T-helper 2 cell treated with Interferon-gamma antibody and Interleukin-4, amounts not matched to agents 5 μg/mL and 100 μg/mL, for 36 hours (primary cell): ENCODE measurements around the gene ATP11A.
"Not testable (repeated sequence)": the region's sequence is repeated elsewhere in the genome, so short reads cannot be mapped to it uniquely, and the experiment has no call there.

ENCODE experiments used
- DNase-seq: peaks from one replicate; pipeline ENCODE4 v3.0.0; 2021; ENCODE audit warnings: low spot score
- H3K27ac Mint-ChIP-seq: one replicate; pipeline ENCODE4 v1.8.0; 2021; ENCODE audit warnings: mild to moderate bottlenecking, mixed read lengths
- H3K27me3 Mint-ChIP-seq: one replicate; pipeline ENCODE4 v1.8.0; 2021; ENCODE audit warnings: low read depth, mixed read lengths
- H3K36me3 Mint-ChIP-seq: one replicate; pipeline ENCODE4 v1.8.0; 2021; ENCODE audit warnings: low read depth, mixed read lengths
- H3K4me1 Mint-ChIP-seq: one replicate; pipeline ENCODE4 v1.8.0; 2021; ENCODE audit warnings: low read depth, mixed read lengths
- H3K4me3 Mint-ChIP-seq: one replicate; pipeline ENCODE4 v1.8.0; 2022; ENCODE audit warnings: mild to moderate bottlenecking, moderate library complexity, mixed read lengths
- H3K9me3 Mint-ChIP-seq: one replicate; pipeline ENCODE4 v1.8.0; 2021; ENCODE audit warnings: mixed read lengths

ATP11A gene

DNA sequence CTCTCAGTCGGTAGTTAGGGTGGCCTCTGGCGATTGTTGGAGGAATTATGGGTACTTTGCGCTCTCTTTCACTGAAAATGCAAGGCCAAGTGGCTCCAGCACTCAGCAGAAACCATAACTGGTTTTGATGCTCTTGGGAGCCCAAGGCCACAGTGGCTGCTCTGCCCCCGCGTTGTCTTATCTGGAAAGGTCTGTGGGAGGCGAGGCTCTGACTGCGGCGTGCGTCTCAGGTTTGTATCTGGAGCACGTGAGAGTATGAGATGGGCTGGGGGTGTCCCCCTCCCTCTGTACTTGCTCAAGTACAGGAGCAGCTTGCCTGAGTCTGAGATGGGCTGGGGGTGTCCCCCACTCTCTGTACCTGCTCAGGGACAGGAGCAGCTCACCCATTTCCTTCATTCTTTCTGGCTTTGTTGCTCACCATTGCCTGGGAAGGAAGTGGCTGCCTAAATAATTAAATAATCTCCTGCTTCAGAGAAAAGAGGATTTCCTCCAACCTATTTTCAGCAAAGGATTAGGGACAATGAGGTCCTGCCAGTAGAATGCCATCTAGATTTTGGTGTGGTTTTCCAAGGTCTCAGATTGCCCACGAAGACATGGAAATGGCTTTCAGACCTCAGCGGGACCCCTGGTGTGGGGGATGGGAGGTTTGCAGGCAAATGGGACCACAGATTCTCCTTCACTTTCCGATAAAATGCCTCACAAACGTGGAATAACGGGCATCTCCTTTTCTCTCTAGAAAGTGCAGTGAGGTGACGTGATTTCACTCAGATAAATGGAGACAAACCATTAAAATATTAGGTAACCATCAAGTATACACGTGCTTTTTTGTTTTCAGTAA, 14.7 kb downstream of the ATP11A start:
- Mint-ChIP-seq H3K27me3 (no peaks in the 10 kb centered on the region), H3K9me3 (no peaks in the 10 kb centered on the region), H3K4me1 (peaks cover 14% of the 10 kb centered on the region), H3K27ac (no peak overlapping the region), H3K36me3 (no peaks in the 10 kb centered on the region), H3K4me3 (no peak overlapping the region)
- no peak for DNase-seq

DNA sequence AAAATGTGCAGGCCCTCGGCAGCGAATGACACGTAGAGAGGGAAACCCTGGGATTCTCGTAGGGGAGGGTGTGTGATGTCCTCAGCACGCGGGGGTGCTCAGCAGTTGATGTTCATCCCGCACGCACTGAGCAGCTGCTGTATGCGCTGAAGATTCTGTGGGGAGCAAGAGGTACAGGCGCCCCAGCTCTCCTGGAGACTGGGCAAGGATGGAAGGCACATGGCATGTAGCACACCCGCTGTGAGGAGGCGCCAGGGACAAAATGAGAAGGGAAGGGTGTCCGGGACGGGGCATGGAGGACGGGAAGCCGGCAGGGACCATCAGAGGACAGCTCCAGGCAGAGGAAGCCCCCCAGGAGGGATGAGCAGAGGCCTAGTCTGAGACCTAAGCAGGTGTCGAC, 15.4 kb downstream of the ATP11A start:
- Mint-ChIP-seq H3K36me3 (no peaks in the 10 kb centered on the region), H3K27ac (no peak overlapping the region), H3K4me1 (peaks cover 14% of the 10 kb centered on the region), H3K9me3 (no peaks in the 10 kb centered on the region), H3K4me3 (no peak overlapping the region), H3K27me3 (no peaks in the 10 kb centered on the region)
- DNase-seq = no peak

DNA sequence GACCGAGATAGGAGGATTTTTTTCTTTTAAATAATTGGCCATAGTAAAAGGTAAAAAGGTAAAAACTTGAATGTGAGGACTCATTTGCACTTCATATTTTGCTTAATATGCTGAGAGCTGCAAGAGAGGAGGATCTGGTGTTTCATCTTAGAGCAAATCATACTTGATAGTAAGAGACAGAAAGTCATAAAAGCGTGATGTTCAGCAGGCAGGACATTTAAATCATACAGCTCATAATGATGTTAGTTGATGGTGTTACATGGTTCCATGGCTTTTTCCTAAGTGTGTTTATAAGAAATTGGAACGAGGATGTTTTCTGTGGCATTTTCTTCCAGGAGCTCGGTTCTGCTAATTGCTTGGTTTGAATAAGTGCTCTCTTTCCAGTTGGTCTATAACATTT, 16.3 kb downstream of the ATP11A start:
- no peaks in the 10 kb centered on the region for H3K36me3 Mint-ChIP-seq
- H3K27me3 Mint-ChIP-seq = no peaks in the 10 kb centered on the region
- H3K9me3 Mint-ChIP-seq = no peaks in the 10 kb centered on the region
- no peak for DNase-seq
- no peak overlapping the region for H3K27ac Mint-ChIP-seq
- H3K4me1 Mint-ChIP-seq = peaks cover 14% of the 10 kb centered on the region
- H3K4me3 Mint-ChIP-seq = no peak overlapping the region

- H3K4me3 Mint-ChIP-seq = no peak overlapping the region
- no peaks in the 10 kb centered on the region for H3K36me3 Mint-ChIP-seq
- no peaks in the 10 kb centered on the region for H3K27me3 Mint-ChIP-seq
- H3K4me1 Mint-ChIP-seq = peaks cover 6% of the 10 kb centered on the region
- no peak for DNase-seq
- H3K27ac Mint-ChIP-seq = no peak overlapping the region
- H3K9me3 Mint-ChIP-seq = no peaks in the 10 kb centered on the region
Observed at GRCh38 chr13:112708560-112709240, 18.9 kb downstream of the ATP11A start.

DNA sequence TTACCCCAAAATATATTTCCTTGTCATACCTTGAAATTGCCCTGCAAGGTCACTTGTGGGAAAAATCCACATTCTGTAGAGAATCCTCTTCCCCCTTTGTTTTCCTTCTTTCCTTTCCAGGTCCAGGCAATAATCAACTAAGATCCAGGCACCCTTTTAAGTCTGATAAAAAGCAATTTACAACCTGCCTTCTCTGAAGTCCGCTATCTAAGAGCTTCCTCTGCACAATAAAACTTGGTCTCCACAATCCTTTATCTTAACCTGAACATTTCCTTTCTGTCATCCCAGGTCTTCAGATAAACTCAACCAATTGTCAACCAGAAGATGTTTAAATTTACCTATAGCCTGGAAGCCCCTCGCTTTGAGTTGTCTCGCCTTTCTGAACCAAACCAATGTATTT, 19.5 kb downstream of the ATP11A start:
- not testable (repeated sequence) for H3K36me3 Mint-ChIP-seq, DNase-seq, H3K4me1 Mint-ChIP-seq, H3K27me3 Mint-ChIP-seq, H3K27ac Mint-ChIP-seq, H3K4me3 Mint-ChIP-seq, H3K9me3 Mint-ChIP-seq

- no peak overlapping the region for H3K4me3 Mint-ChIP-seq
- H3K36me3 Mint-ChIP-seq = no peaks in the 10 kb centered on the region
Observed at GRCh38 chr13:112709825-112710783, 20.3 kb downstream of the ATP11A start.

DNA sequence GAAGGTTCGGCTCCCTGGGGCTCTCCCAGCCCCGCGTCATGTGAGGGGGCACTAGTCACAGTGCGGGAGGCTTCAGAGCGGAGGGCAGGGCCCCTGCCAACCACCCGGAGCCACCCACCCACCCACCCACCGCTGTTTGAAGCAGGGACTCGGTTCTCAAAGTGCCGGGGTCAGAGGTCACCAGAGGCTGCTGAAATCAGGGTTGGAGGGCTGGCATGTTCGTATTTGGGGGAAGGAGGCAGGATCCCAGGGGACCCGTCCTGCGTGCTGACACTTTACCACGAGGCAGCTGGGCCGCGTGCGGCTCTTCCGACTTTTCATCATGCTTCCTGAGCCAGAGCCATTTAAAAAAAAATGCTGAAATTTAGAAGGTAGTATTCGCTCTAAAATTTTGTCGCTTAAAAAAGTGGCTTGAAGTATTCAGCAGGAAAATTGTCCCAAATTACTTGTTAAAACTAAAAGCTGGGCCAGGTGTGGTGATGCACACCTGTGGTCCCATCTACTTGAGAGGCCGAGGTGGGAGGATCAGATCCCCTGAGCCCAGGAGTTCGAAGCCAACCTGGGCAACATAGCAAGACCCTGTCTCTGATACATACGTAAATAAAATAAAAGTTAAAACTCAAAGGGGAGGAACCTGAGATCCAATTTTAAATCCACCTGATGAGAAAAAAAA, 21.2 kb downstream of the ATP11A start:
- Mint-ChIP-seq H3K27ac (no peak overlapping the region), H3K36me3 (no peaks in the 10 kb centered on the region), H3K9me3 (no peaks in the 10 kb centered on the region), H3K27me3 (no peaks in the 10 kb centered on the region), H3K4me3 (no peak overlapping the region), H3K4me1 (no peaks in the 10 kb centered on the region)
- DNase-seq = no peak

More at GRCh38 chr13:112709825-112710783, 20.3 kb downstream of the ATP11A start:
- no peaks in the 10 kb centered on the region for H3K9me3 Mint-ChIP-seq
- no peak for DNase-seq
- no peaks in the 10 kb centered on the region for H3K27me3 Mint-ChIP-seq
- H3K27ac Mint-ChIP-seq = no peak overlapping the region
- H3K4me1 Mint-ChIP-seq = no peaks in the 10 kb centered on the region

DNA sequence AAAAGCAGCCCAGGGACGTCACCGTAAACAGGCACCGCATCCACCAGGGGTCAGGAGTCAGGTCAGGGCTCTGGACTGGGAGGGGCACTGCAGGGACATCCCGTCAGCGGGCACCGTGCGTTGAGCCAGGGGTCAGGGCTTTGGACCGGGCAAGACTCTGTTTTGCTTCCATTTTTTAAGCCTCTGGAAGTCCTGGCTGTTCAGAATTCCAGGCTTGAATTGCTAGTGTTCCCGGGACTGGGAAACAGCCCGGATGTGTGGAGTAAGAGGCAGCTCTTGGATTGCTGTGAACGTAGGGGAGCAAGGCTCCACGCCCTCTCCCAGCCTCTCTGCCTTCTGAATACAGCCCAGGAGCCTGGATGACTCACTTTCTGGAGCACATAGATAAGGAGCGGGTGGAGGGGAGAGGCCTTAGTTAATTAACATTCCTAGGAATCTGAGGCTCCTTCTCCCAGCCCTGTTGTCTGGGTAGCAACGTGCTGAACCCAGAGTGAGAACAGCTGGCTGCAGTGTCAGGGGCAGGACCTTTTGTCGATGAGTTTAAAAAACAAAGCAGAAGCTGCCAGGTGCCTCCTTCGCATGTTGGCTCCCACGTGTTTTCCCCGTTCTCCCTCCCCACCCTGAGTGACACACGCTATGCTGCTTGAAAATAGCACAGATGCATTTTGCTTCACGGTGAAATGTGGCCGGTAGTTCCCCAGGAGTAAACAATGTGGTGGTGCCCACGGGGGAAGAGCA, 21.9 kb downstream of the ATP11A start:
- Mint-ChIP-seq H3K4me3 (no peak overlapping the region), H3K36me3 (no peaks in the 10 kb centered on the region)

GRCh38 chr13:112712451-112713207, 22.8 kb downstream of the ATP11A start:
- no peak for DNase-seq
- H3K4me1 Mint-ChIP-seq = no peaks in the 10 kb centered on the region
- no peaks in the 10 kb centered on the region for H3K9me3 Mint-ChIP-seq
- H3K27me3 Mint-ChIP-seq = no peaks in the 10 kb centered on the region
- H3K4me3 Mint-ChIP-seq = no peak overlapping the region
- no peak overlapping the region for H3K27ac Mint-ChIP-seq
- H3K36me3 Mint-ChIP-seq = no peaks in the 10 kb centered on the region

More for the DNA sequence above, 21.9 kb downstream of the ATP11A start:
- Mint-ChIP-seq H3K27ac (no peak overlapping the region), H3K9me3 (no peaks in the 10 kb centered on the region), H3K27me3 (no peaks in the 10 kb centered on the region), H3K4me1 (no peaks in the 10 kb centered on the region)
- no peak for DNase-seq

DNA sequence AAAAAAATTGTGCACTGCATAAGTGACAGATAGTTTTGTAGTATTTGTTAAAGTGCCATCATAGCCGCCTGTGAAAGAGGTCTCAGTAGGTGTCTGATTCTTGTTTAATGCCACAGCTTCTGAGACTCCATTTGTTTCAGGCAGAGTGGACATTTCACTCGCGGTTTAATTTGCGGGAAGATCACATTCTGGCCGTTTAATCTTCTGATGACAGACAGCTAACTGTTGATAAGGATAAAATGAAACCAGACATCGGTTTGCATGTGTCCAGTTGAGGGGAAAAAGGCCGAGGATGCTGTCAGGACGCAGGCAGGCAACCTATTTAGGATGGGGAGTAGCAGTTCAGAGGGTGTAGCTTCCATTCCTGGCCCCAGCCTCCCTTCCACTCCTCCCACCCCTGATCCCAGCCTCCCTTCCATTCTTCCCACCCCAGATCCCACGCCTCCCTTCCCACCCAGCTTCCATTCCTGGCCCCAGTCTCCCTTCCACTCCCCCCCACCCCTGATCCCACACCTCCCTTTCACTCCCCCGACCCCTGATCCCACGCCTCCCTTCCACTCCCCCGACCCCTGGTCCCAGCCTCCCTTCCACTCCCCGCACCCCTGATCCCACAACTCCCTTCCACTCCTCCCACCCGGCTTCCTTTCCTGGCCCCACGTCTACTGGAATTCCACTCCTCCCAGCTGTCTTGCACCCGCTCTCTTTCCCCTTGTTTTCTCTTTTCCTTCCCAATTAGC, 23.8 kb downstream of the ATP11A start:
- Mint-ChIP-seq H3K27me3 (no peaks in the 10 kb centered on the region), H3K27ac (no peak overlapping the region), H3K4me3 (no peak overlapping the region), H3K9me3 (no peaks in the 10 kb centered on the region), H3K4me1 (no peaks in the 10 kb centered on the region), H3K36me3 (no peaks in the 10 kb centered on the region)
- DNase-seq = no peak

- Mint-ChIP-seq H3K9me3 (no peaks in the 10 kb centered on the region), H3K4me3 (no peak overlapping the region), H3K36me3 (no peaks in the 10 kb centered on the region), H3K27me3 (no peaks in the 10 kb centered on the region), H3K4me1 (no peaks in the 10 kb centered on the region), H3K27ac (no peak overlapping the region)
- no peak for DNase-seq
Observed at GRCh38 chr13:112714376-112715174, 24.7 kb downstream of the ATP11A start.
